GM18505 (cell line): ENCODE results near the gene TMOD4.
"Not testable (repeated sequence)": the region's sequence is repeated elsewhere in the genome, so short reads cannot be mapped to it uniquely, and the experiment has no call there.

Experiments
- ATAC-seq: cut with Tn5 transposase; IDR thresholded peaks from one replicate; pipeline ENCODE4 v1.9.1; 2021; ENCODE audit not compliant: unreplicated experiment
- POLR2A ChIP-seq: IDR thresholded peaks from 4 replicates; pipeline ENCODE4 v1.6.1; 2011; ENCODE audit warnings: borderline replicate concordance; ENCODE audit not compliant: insufficient read depth, insufficient read length; ENCODE audit errors: extremely low read depth

TMOD4 gene

DNA sequence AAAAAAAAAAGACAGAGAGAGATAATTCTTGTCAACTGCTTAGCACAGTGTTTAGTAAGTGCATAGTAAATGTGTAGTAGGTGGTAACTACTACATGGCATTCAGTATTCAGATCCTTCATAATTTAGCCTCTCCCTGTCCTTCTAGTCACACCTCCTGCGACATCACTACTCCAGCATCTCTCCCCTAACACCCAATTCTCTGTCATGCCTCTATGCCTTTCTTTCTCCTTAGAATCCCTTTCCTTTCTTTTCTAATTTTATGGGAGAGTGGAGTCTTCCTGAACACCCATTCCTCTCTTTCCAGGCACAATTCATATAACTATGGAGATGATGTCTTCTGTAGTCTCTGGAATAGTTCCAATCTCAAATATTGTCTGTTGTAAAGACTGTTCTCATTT, 18.1 kb upstream of the TMOD4 start:
- TF ChIP-seq POLR2A = no peak

DNA sequence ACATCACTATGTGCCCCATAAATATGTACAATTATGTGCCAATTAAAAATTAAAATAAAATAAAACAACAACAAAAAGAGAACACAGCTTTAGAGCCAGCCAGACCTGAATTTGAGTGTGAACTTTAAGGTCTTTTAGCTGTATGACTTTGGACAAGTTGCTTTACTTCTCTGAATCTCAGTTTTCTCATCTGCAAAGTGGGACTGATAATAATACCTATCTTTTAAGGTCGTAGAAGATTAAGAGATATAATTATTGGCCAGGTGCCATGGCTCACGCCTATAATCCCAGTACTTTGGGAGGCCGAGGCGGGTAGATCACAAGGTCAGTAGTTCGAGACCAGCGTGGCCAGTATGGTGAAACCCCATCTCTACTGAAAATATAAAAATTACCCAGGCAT, 17.5 kb upstream of the TMOD4 start:
- no peak for TF ChIP-seq POLR2A
- ATAC-seq = no peak

More for the DNA sequence above, 18.1 kb upstream of the TMOD4 start:
- ATAC-seq = no peak

DNA sequence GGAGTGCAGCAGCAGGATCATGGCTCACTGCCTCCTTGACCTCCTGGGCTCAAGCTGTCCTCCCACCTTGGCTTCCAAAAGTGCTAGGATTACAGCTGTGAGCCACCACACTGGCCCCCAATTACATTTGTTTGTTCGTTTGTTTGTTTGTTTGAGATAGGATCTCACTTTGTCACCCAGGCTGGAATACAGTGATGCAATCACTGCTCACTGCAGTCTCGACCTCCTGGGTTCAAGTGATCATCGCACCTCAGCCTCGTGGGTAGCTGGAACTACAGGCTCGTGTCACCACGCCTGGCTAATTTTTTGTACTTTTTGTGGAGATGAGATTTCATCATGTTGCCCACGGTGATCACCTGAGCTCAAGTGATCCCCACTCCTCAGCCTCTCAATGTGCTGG, 16.3 kb upstream of the TMOD4 start:
- TF ChIP-seq POLR2A = no peak
- no peak for ATAC-seq

DNA sequence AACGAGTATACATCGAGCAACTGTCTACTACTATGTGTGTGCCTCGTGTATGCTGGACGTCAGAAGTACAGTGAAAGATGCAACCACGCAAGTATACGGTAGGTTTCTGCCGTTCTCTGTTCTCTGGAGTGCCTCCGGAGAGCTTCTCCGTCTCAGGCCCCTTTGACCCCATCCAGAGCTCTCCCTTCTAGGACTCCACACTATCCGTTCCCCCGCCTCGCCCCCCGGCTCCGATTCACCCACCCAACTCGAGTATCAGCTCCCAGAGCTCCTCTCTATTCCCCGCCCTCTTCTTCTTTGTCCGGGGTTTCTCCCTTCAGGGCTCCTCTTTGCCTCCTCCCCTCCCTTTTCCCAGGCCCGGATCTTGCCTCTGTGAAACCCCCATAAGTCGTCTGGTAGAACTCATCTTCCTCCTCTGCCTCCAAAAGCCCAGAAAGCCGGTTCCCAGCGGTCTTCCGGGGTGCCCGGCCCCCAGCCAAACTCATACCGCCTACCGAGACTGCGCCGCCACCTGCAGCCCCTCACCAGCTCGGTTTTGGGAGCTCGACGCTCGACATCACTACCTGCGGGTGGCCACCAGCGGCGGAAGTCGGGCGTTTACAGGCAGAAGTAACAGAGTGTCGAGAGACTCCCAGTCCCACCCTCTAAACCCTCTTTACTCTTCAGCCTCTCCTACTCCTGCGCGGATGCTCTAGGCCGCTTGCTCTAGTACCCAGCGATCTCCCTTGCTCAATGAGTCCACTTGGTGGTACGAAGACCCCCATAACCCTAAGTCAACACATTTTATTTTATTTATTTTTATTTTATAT, 14.1 kb upstream of the TMOD4 start, which contains the start of gene VPS72:
Gene VPS72 (minus strand): TSS at position 561 of the 809 bp plus-strand sequence. CDS start 76 bp downstream, at position 485.
- peak; percentile 89 for ATAC-seq
- TF ChIP-seq POLR2A = peak; percentile 90

DNA sequence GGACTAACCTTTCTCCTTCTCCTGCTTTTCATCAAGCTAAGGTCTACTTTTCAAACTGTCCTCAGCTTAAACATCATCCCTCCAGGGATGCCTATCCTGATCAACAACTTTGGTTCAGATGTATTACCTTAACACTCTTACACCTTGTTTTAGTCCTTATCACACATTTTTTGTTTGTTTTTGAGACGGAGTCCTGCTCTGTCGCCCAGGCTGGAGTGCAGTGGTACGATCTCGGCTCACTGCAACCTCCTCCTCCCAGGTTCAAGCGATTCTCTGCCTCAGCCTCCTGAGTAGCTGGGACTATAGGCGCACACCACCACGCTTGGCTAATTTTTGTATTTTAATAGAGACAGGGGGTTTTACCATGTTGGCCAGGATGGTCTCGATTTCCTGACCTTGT, 12.9 kb upstream of the TMOD4 start:
- not testable (repeated sequence) for ATAC-seq

DNA sequence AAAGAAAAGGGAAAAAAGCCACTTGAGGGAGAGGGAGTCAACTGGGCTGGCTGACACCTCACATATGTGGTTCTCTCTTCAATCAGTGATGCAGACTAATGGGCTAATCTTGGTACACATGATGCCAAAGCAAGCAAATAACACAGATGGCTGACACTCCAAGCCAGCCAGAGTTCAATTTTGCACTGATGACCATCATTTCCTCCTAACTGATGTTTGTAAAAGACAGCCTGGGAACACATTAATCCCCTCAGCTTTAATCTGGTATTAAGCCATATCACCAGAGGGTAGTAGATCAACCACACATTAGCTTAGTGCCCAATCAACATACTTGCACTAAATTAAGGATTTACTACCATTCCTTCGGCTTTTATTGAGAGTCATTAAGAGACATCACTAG, 11.4 kb upstream of the TMOD4 start:
- no peak for TF ChIP-seq POLR2A
- no peak for ATAC-seq

DNA sequence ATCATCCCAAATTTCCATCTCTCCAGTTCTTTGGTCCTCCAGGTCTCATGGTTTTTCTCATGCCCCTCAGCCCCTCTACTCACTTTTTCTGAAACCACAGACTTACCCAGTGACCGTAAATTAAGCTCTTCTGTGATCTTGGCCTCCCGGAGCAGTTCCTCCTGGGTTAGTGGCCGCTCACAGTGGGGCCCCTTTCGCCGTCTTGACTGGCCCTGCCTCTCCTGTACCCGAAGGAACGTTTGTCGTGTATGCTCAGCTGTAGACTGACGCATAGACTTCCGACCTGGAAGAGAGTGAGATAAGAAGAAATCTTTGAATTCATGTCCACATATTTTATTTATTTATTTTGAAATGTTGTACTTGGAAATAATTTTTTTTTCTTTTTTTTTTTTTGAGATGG, 8.4 kb upstream of the TMOD4 start:
- ATAC-seq = no peak
- TF ChIP-seq POLR2A = no peak

DNA sequence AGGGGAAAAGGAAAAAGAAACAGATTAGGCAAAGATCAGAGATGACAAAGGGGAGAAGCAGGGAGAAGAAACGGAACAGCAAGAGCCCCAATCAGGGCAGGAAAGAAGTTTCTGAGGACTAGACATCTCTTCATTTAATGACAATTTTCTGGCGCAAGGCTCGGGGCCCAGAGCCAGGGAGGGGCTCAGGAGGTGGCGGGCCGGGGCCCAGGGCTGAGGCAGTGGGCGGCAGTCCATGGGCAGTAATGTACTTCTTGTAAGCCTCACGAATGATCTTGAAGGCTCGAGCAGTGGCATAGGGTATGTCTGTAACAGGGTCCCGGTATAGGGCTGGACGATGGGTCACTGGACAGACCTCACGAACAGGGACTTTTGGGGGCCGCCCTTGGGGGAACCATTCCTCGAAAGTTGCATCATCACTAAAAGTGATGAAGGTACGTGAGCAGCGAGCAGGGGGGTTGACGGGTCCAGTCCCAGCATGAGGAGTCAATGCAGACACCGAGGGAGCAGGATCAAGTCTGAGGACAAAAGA, 799 bp upstream of the TMOD4 start:
- no peak for ATAC-seq
- TF ChIP-seq POLR2A = no peak

DNA sequence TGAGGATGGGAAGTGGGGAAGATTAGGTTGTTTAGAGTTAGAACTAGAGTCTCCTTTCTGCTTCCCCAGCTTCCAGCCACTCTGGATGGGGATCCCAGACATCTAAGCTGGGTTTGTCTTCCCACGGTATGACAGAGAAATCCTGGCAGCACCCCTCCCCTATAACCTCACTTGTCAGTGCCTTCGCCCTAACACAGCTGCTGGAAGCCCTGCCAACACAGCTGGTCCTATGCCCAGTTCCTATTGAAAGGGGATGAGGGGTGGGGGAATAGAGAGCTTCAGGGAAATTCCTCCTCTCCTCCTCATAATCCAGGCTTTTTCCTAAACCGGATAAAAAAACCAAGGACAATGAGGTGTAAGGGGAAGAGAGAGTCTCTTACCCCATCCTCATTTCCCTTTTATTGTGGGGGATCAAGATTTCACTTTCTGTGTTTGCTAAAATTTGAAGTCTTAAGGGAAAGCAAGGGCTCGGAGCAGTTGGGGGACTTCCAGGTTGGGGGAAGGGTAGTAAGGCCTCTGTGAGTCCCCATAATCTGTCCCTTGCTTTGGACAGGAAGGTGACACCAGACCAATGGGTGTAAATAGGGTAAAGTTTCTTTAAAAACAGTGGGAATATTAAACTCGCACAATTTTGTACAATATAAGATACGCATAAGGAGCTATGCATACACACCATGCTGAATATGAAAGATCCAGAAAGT, 590 bp downstream of the TMOD4 start:
- ATAC-seq = no peak

DNA sequence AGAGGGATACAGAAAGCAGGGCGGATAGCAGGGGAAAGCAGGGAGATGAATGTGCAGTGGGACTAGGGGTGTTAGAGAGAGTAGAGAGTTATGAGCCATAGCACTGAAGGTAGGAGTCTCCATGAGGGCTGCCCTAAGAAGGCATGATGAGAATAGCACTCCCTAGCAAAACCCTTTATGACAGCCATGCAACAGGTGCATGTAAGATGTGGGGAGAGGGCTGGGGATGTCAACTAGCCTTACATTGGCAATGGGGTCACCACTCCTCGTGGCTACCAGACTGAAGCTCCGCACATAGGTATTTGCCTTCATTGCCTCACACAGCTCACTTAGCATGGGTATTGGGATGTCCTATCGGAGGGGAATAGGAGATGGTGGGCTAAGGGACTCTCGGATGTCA, 4.6 kb downstream of the TMOD4 start:
- ATAC-seq = no peak
- TF ChIP-seq POLR2A = no peak

More for the DNA sequence above, 590 bp downstream of the TMOD4 start:
- TF ChIP-seq POLR2A = no peak

DNA sequence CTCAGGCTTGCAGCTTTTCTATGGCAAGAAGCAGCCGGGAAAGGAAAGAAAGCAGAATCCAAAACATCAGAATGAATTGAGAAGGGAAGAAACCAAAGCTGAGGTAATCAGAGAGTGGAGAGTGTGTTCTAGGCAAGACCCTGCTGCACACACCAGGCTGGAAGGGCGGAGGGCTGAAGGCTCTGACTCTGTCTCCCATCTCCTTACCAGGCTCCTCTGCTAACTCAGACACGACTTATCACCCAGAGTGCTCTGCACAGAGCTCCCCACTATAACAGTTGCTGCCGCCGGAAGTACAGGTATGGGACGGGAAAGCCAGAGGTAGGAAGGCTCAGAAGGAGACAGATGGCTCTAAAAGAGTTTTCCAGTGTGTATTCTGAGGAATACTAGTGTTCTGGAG, 8.7 kb downstream of the TMOD4 start:
- no peak for ATAC-seq
- no peak for TF ChIP-seq POLR2A

DNA sequence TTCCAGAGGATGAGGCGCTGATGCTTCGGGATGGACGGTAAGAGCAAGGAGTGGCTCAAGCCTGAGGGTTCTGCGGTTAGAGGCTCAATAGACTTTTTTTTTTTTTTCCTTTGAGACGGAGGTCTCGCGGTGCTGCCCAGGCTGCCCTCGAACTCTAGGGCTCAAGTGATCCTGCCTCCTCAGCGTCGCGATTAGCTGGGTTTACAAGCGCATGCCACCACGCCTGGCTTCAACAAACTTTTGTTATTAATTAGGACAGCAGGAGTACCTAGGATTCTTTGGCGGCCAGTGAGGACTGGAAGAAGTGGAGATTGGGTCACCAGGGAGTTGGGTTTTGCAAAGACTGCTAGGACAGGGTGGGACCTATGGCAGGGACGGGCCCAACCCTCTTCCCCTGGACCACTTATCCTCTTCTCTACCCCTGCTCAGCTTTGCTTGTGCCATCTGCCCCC, 9.2 kb downstream of the TMOD4 start:
- TF ChIP-seq POLR2A = no peak
- ATAC-seq = no peak

DNA sequence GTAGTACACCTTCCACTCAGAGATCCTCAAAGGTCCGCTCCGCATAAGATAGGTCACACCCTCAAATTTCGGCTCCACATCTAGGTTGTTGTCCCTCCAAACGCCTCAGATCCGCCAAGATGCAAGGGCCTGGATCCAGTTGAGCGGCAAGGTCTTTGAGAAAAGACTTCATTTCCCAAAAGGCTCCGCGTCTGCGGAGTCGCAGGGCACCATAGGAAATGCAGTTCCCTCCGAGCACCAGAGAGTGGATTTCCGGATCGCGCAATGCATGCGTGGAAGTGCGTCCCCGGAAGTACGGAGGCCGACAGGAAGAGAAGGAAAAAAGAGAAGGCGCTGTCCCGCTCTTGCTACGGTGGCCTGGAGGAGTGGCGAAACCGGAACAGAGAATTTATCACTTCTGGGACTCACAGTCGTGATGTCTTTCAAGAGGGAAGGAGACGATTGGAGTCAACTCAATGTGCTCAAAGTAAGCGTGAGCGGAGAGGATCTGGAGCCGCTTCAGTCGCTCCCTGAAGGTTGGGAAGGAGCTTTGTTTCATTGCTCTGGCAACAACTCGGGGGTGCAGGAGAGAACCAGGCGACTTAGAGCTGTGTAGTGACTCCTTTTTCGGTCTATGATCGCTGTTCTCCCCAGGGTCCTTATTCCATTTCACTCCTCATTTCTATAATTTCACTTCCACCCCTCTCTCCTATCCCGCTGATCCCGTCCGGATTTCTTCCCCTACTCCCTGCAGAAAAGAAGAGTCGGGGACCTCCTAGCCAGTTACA, 9.9 kb downstream of the TMOD4 start, which contains the start of the genes LYSMD1 and SCNM1:
Gene LYSMD1 (minus strand): TSS at position 165 of the 767 bp plus-strand sequence. CDS start 644 bp downstream, outside the sequence.
Gene SCNM1 (plus strand): TSS at position 407 of the 767 bp plus-strand sequence. CDS start 9 bp downstream, at position 416.
- ATAC-seq = peak; percentile 83
- peak; percentile 91 for TF ChIP-seq POLR2A
